K562 (cell line): ENCODE results near the gene PLG. TPM values are rescaled to one million over a fixed set of nuclear protein-coding genes. Genes with fewer than 3 reads are reported as not detected.

Experiments
- ARID1B ChIP-seq: fragments of 450-650 bp; IDR thresholded peaks from 2 replicates; pipeline ENCODE4 v1.6.1; 2016; ENCODE audit warnings: antibody characterized with exemption, mild to moderate bottlenecking, inconsistent platforms
- ASH1L ChIP-seq: fragments of 450-650 bp; IDR thresholded peaks from 2 replicates; pipeline ENCODE4 v1.6.1; 2018; ENCODE audit warnings: borderline replicate concordance, mild to moderate bottlenecking, low read depth; ENCODE audit not compliant: partially characterized antibody
- CXXC5 ChIP-seq: fragments of 250-450 bp; sonication (Bioruptor Pico); IDR thresholded peaks from 2 replicates; pipeline ENCODE4 v1.8.0; 2022; ENCODE audit warnings: inconsistent platforms, mild to moderate bottlenecking, moderate library complexity
- DPF2 ChIP-seq: fragments of 450-650 bp; IDR thresholded peaks from 2 replicates; pipeline ENCODE4 v1.6.1; 2016
- EP400 ChIP-seq: fragments of 450-650 bp; IDR thresholded peaks from 2 replicates; pipeline ENCODE4 v1.6.1; 2017; ENCODE audit warnings: antibody characterized with exemption, mild to moderate bottlenecking, moderate library complexity
- HDAC1 ChIP-seq, 2 experiments: fragments of 450-650 bp; IDR thresholded peaks; 2 replicates each; pipeline ENCODE4 v1.6.1; 2016 to 2017; ENCODE audit warnings: inconsistent platforms in 1 of 2, mild to moderate bottlenecking in 1 of 2, moderate library complexity in 1 of 2
- KAT7 ChIP-seq: sonication (generic); formaldehyde crosslinking; IDR thresholded peaks from 2 replicates; pipeline ENCODE4 v1.8.0; 2022; ENCODE audit warnings: missing genetic modification reagents, mild to moderate bottlenecking, borderline replicate concordance
- LARP7 ChIP-seq: fragments of 450-650 bp; IDR thresholded peaks from 2 replicates; pipeline ENCODE4 v1.6.1; 2016
- SMARCA4 ChIP-seq: fragments of 450-650 bp; IDR thresholded peaks from 2 replicates; pipeline ENCODE4 v1.6.1; 2016
- SMC3 ChIP-seq: conservative IDR thresholded peaks from 2 replicates; pipeline ENCODE4 v1.6.1; 2011; ENCODE audit warnings: low read depth, low read length, improper control_type of control experiment; ENCODE audit not compliant: insufficient read depth
- ZBTB7A ChIP-seq: IDR thresholded peaks from 2 replicates; pipeline ENCODE4 v1.6.1; 2011; ENCODE audit warnings: low read depth, mild to moderate bottlenecking, low read length, moderate library complexity, borderline replicate concordance; ENCODE audit not compliant: control insufficient read depth
- ZNF253 ChIP-seq: fragments of 250-450 bp; sonication (Bioruptor Pico); conservative IDR thresholded peaks from 2 replicates; pipeline ENCODE4 v1.6.1; 2021; ENCODE audit warnings: mild to moderate bottlenecking
- ZNF445 ChIP-seq: fragments of 250-450 bp; sonication (Bioruptor Pico); IDR thresholded peaks from 2 replicates; pipeline ENCODE4 v1.4.0; 2020; ENCODE audit warnings: low read depth, mild to moderate bottlenecking, moderate library complexity
- ZNF507 ChIP-seq: conservative IDR thresholded peaks from 2 replicates; pipeline ENCODE4 v1.6.1; 2017; ENCODE audit warnings: missing genetic modification characterization, missing compliant biosample characterization
- polyA plus RNA-seq, 8 experiments: library from polyadenylated mRNA; depleted of rRNA in 4 of 8; stranded (reverse) in 5 of 8; unstranded in 3 of 8; fragments of >200 nt; fragmentation: Nextera tagmentation in 2 of 8; fragmentation: Illumina TruSeq in 1 of 8; extraction: Ambion mirVana in 2 of 8; extraction: Trizol in 1 of 8; gene quantifications; 2 replicates each; pipeline versions ENCODE4 v1.2.1 to v1.2.3, GENCODE V29; 2011 to 2014; ENCODE audit warnings: inconsistent platforms in 1 of 8, missing spikeins in 1 of 8
- total RNA-seq, 7 experiments: library from RNA; depleted of rRNA in 6 of 7; stranded (reverse); fragments of >200 nt in 6 of 7; fragmentation: Illumina TruSeq in 2 of 7; extraction: Trizol in 2 of 7; gene quantifications; 2 replicates each; pipeline versions ENCODE4 v1.2.1 to v1.2.3, GENCODE V29; 2011 to 2021; ENCODE audit warnings: low replicate concordance in 1 of 7
- TF ChIP-seq, protein P1 (sequence below): fragments of 450-650 bp; formaldehyde crosslinking; IDR thresholded peaks from 2 replicates; pipeline ENCODE4 v1.4.0; 2020; ENCODE audit warnings: mild to moderate bottlenecking, moderate library complexity
- TF ChIP-seq, protein P2 (sequence below): sonication (generic); formaldehyde crosslinking; IDR thresholded peaks from 2 replicates; pipeline ENCODE4 v1.8.0; 2023; ENCODE audit warnings: mild to moderate bottlenecking, missing genetic modification reagents
- TF ChIP-seq, protein P3 (sequence below): fragments of 450-650 bp; IDR thresholded peaks from 2 replicates; pipeline ENCODE4 v1.6.1; 2016; ENCODE audit warnings: antibody characterized with exemption
- TF ChIP-seq, protein P4 (sequence below): sonication (generic); formaldehyde crosslinking; IDR thresholded peaks from 2 replicates; pipeline ENCODE4 v1.8.0; 2022; ENCODE audit warnings: mild to moderate bottlenecking, missing genetic modification reagents

Gene PLG
- total and polyA plus RNA-seq, 9 of the 15 experiments (the other 6 are each of a cell fraction or from before 2014, with no cell fraction given): 0.64 TPM; not detected in 8

DNA sequence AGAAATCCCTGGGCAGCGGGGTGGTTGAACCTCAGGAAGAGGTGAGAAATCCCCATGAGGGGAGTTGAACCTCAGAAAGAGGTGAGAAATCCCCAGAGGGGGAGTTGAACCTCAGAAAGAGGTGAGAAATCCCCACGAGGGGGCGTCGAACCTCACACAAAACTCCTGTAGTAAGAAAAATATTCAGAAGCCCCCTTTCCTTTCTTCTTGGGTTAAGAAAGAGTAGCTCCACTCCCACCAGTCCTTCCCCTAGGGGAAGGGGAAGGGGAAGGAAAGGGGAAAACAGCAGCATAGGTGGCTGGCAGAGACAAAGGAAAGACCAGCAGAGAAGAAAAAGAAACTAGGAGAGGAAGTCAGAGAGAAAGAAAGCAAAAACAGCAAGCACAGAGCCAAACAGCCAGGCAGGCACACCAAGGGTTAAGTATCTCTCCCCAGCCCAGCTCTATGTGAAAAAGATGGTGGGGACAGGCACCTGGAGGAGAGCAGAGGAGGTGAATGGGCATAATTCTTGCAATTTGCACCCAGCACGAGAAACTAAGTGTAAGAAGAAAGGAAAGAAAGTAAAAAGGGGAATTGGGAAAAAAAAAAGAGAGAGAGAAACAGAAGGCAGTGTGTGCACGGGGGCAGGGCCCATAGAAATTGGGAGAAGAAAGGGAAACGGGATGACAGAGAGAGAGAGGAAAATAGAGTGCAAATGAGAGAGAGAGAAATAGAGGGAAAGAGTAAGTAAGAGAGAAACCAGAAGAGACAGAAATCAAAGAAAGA, 88.2 kb downstream of the PLG start (continued):
- TF ChIP-seq, protein P1, sequence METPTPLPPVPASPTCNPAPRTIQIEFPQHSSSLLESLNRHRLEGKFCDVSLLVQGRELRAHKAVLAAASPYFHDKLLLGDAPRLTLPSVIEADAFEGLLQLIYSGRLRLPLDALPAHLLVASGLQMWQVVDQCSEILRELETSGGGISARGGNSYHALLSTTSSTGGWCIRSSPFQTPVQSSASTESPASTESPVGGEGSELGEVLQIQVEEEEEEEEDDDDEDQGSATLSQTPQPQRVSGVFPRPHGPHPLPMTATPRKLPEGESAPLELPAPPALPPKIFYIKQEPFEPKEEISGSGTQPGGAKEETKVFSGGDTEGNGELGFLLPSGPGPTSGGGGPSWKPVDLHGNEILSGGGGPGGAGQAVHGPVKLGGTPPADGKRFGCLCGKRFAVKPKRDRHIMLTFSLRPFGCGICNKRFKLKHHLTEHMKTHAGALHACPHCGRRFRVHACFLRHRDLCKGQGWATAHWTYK: no peak
- TF ChIP-seq CXXC5 (no peak), ZNF253 (CRISPR knock-in tag) (no peak), HDAC1 (IDR thresholded peaks at IDR 0.05) (peak in 1 of 2 experiments; percentile 49; a peak in 1 of 4 replicates), ZNF445 (CRISPR knock-in tag) (no peak), SMARCA4 (peak; percentile 66), LARP7 (peak; percentile 61; the same call in 1 of the 2 replicates), ZNF507 (tag) (no peak), ARID1B (0 out of 2 replicates have a peak, but pooled peaks have one; percentile 16), ASH1L (peak; percentile 14), ZBTB7A (no peak; the same call in 1 of the 2 replicates), SMC3 (no peak), KAT7 (CRISPR knock-in tag) (no peak), DPF2 (peak; percentile 61), EP400 (peak; percentile 26; the same call in 1 of the 2 replicates)
- TF ChIP-seq, protein P2, sequence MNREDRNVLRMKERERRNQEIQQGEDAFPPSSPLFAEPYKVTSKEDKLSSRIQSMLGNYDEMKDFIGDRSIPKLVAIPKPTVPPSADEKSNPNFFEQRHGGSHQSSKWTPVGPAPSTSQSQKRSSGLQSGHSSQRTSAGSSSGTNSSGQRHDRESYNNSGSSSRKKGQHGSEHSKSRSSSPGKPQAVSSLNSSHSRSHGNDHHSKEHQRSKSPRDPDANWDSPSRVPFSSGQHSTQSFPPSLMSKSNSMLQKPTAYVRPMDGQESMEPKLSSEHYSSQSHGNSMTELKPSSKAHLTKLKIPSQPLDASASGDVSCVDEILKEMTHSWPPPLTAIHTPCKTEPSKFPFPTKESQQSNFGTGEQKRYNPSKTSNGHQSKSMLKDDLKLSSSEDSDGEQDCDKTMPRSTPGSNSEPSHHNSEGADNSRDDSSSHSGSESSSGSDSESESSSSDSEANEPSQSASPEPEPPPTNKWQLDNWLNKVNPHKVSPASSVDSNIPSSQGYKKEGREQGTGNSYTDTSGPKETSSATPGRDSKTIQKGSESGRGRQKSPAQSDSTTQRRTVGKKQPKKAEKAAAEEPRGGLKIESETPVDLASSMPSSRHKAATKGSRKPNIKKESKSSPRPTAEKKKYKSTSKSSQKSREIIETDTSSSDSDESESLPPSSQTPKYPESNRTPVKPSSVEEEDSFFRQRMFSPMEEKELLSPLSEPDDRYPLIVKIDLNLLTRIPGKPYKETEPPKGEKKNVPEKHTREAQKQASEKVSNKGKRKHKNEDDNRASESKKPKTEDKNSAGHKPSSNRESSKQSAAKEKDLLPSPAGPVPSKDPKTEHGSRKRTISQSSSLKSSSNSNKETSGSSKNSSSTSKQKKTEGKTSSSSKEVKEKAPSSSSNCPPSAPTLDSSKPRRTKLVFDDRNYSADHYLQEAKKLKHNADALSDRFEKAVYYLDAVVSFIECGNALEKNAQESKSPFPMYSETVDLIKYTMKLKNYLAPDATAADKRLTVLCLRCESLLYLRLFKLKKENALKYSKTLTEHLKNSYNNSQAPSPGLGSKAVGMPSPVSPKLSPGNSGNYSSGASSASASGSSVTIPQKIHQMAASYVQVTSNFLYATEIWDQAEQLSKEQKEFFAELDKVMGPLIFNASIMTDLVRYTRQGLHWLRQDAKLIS (CRISPR knock-in tag): no peak
- TF ChIP-seq, protein P3, sequence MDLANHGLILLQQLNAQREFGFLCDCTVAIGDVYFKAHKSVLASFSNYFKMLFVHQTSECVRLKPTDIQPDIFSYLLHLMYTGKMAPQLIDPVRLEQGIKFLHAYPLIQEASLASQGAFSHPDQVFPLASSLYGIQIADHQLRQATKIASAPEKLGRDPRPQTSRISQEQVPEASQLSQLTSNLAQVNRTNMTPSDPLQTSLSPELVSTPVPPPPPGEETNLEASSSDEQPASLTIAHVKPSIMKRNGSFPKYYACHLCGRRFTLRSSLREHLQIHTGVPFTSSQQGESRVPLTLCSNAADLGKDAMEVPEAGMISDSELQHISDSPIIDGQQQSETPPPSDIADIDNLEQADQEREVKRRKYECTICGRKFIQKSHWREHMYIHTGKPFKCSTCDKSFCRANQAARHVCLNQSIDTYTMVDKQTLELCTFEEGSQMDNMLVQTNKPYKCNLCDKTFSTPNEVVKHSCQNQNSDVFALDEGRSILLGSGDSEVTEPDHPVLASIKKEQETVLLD: peak; percentile 79; the same call in 1 of the 2 replicates
- TF ChIP-seq, protein P4, sequence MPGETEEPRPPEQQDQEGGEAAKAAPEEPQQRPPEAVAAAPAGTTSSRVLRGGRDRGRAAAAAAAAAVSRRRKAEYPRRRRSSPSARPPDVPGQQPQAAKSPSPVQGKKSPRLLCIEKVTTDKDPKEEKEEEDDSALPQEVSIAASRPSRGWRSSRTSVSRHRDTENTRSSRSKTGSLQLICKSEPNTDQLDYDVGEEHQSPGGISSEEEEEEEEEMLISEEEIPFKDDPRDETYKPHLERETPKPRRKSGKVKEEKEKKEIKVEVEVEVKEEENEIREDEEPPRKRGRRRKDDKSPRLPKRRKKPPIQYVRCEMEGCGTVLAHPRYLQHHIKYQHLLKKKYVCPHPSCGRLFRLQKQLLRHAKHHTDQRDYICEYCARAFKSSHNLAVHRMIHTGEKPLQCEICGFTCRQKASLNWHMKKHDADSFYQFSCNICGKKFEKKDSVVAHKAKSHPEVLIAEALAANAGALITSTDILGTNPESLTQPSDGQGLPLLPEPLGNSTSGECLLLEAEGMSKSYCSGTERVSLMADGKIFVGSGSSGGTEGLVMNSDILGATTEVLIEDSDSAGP: no peak
